C4-2B (cell line): Measurements from ENCODE around the gene MAPKAPK3.

Experiments
- CTCF ChIP-seq: fragments of 450-650 bp; conservative IDR thresholded peaks from 2 replicates; pipeline ENCODE4 v1.5.1; 2017; ENCODE audit warnings: mild to moderate bottlenecking
- ZFX ChIP-seq: fragments of 450-650 bp; IDR thresholded peaks from 2 replicates; pipeline ENCODE4 v1.6.1; 2017

DNA sequence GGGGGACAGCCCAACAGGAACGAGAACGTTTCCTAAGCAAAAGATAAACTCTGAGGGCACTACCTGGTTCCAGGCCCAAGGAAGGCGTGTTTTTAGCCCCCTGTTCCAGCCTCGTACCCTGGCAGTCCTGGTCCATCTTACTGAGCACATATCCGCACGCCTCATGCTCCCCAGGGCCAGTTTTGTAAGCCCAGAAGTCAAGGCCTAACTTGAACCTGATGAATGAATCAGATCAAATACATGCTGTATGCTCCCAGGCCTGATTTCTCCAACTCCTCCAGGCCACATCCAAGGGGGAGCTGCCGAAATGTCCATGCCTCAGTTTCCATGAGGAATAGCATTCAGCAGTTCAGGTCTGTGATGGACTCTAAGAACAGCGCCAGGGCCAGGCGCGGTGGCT lies 43.4 kb downstream of the MAPKAPK3 start:
- TF ChIP-seq CTCF (no peak), ZFX (no peak)
